Hepatocyte (in vitro differentiated cells): ENCODE measurements around the gene GADD45GIP1. TPM values are rescaled to one million over a fixed set of nuclear protein-coding genes. Genes with fewer than 3 reads are reported as not detected.

Experiments used
- DNase-seq: peaks from one replicate; pipeline ENCODE4 v3.0.0-alpha.2; 2016; ENCODE audit warnings: low spot score
- H2AFZ ChIP-seq: fragments of 200-600 bp; sonication (generic); 2 replicates; pipeline ENCODE4 v1.6.0; 2016; ENCODE audit warnings: antibody characterized with exemption, mild to moderate bottlenecking
- H3K27ac ChIP-seq: fragments of 200-600 bp; sonication (generic); 2 replicates; pipeline ENCODE4 v1.5.1; 2016; ENCODE audit warnings: mild to moderate bottlenecking
- H3K27me3 ChIP-seq: fragments of 200-600 bp; sonication (generic); 2 replicates; pipeline ENCODE4 v1.6.1; 2016
- H3K36me3 ChIP-seq: fragments of 200-600 bp; sonication (generic); replicated peaks from 2 replicates; pipeline ENCODE4 v1.5.1; 2016; ENCODE audit warnings: low read depth; ENCODE audit not compliant: insufficient read depth
- H3K4me1 ChIP-seq: fragments of 200-600 bp; sonication (generic); 2 replicates; pipeline ENCODE4 v1.5.1; 2016; ENCODE audit warnings: mild to moderate bottlenecking, moderate library complexity; ENCODE audit not compliant: insufficient read depth
- H3K4me2 ChIP-seq: fragments of 200-600 bp; sonication (generic); 2 replicates; pipeline ENCODE4 v1.6.0; 2016
- H3K4me3 ChIP-seq: fragments of 200-600 bp; sonication (generic); 2 replicates; pipeline ENCODE4 v1.5.1; 2016; ENCODE audit warnings: mild to moderate bottlenecking
- H3K79me2 ChIP-seq: fragments of 200-600 bp; sonication (generic); 2 replicates; pipeline ENCODE4 v1.6.0; 2017; ENCODE audit warnings: mild to moderate bottlenecking
- H3K9me2 ChIP-seq: fragments of 200-600 bp; sonication (generic); replicated peaks from 2 replicates; pipeline ENCODE4 v1.6.0; 2017; ENCODE audit warnings: mild to moderate bottlenecking; ENCODE audit not compliant: insufficient read depth
- H3K9me3 ChIP-seq: fragments of 200-600 bp; sonication (generic); 2 replicates; pipeline ENCODE4 v1.5.1; 2016; ENCODE audit warnings: low read depth, mild to moderate bottlenecking
- H4K20me1 ChIP-seq: fragments of 200-600 bp; sonication (generic); 2 replicates; pipeline ENCODE4 v1.6.0; 2016; ENCODE audit warnings: mild to moderate bottlenecking; ENCODE audit not compliant: insufficient read depth, poor library complexity, severe bottlenecking
- EZH2 ChIP-seq: fragments of 200-600 bp; sonication (generic); IDR thresholded peaks from 2 replicates; pipeline ENCODE4 v1.6.1; 2016; ENCODE audit warnings: antibody characterized with exemption, mild to moderate bottlenecking, borderline replicate concordance
- EZH2phosphoT487 ChIP-seq: fragments of 200-600 bp; sonication (generic); IDR thresholded peaks from one replicate; pipeline ENCODE4 v1.6.1; 2018; ENCODE audit warnings: antibody characterized with exemption, mild to moderate bottlenecking, low read depth, moderate library complexity; ENCODE audit not compliant: unreplicated experiment, severe bottlenecking
- WGBS: methylation state at CpG from one replicate; pipeline ENCODE4 v1.1.6; 2016; ENCODE audit warnings: low lambda C conversion rate; ENCODE audit errors: missing lambda C conversion rate; 5-methylcytosine and 5-hydroxymethylcytosine counted together
- polyA plus RNA-seq: library from polyadenylated mRNA; unstranded; fragments of >200 nt; fragmentation: Nextera tagmentation; extraction: Ambion mirVana; gene quantifications from 2 replicates; pipeline ENCODE4 v1.2.1, GENCODE V29; 2016
- total RNA-seq: library from RNA; depleted of rRNA; stranded (reverse); fragments of >200 nt; gene quantifications from 2 replicates; pipeline ENCODE4 v1.2.3, GENCODE V29; 2014
- TF ChIP-seq, protein P1 (sequence below): fragments of 200-600 bp; sonication (generic); IDR thresholded peaks from 2 replicates; pipeline ENCODE4 v1.5.1; 2016; ENCODE audit warnings: antibody characterized with exemption, mild to moderate bottlenecking; ENCODE audit not compliant: poor library complexity

Gene GADD45GIP1
- total and polyA plus RNA-seq, 2 experiments from 2014 or later = 21.0 to 109 TPM

DNA sequence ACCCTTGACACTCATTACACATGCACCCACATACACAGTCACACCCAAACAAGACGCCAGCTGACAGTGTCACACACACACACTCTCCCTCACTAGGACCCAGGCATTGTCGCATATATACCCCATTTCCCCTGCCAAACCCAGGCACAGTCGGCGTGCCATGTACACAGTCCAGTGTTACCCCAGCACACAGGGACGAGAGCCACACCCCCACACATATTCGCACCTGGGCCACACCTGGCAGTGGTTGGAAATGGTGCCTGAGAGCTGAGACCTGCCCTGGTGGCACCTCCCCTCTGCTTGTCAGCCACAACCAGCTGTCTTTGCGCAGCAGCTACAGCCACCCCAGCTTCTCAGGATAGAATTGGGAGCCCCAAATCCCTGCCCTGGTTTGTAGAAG lies 47.2 kb upstream of the GADD45GIP1 start:
- peaks cover 4% of the 10 kb centered on the region for H3K4me1 ChIP-seq
- H4K20me1 ChIP-seq = peaks cover 26% of the 10 kb centered on the region
- no peak overlapping the region for H3K4me2 ChIP-seq
- peaks cover 59% of the 10 kb centered on the region for H3K27me3 ChIP-seq
- H3K9me2 ChIP-seq = no peaks in the 10 kb centered on the region
- H3K27ac ChIP-seq = no peak overlapping the region
- H2AFZ ChIP-seq = no peak overlapping the region
- H3K36me3 ChIP-seq = no peaks in the 10 kb centered on the region
- no peak overlapping the region for H3K4me3 ChIP-seq
- TF ChIP-seq, protein P1, sequence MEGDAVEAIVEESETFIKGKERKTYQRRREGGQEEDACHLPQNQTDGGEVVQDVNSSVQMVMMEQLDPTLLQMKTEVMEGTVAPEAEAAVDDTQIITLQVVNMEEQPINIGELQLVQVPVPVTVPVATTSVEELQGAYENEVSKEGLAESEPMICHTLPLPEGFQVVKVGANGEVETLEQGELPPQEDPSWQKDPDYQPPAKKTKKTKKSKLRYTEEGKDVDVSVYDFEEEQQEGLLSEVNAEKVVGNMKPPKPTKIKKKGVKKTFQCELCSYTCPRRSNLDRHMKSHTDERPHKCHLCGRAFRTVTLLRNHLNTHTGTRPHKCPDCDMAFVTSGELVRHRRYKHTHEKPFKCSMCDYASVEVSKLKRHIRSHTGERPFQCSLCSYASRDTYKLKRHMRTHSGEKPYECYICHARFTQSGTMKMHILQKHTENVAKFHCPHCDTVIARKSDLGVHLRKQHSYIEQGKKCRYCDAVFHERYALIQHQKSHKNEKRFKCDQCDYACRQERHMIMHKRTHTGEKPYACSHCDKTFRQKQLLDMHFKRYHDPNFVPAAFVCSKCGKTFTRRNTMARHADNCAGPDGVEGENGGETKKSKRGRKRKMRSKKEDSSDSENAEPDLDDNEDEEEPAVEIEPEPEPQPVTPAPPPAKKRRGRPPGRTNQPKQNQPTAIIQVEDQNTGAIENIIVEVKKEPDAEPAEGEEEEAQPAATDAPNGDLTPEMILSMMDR = no peak
- no peak for TF ChIP-seq EZH2phosphoT487
- TF ChIP-seq EZH2 = no peak
- H3K79me2 ChIP-seq = peaks cover 9% of the 10 kb centered on the region
- DNase-seq = no peak
- 83% methylated on average over 7 of the region's 7 CpGs for WGBS
- H3K9me3 ChIP-seq = no peaks in the 10 kb centered on the region

DNA sequence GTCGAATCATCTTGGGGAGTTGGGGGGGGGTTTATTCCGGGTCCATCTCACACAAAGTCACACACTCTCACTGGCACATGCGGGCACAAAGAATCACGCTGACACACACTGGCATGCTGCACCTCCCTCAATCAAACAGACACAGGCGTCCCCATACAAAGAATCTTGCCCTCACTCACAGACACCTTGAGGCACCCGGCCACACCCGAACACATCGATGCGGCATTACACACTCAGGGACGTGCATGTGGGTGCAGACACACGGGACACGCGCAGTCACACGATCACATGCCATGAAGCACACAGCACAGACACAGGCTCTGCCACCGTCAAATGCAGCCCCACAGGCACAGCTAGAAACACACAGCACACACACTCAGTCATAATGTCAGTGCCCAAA lies 46.1 kb upstream of the GADD45GIP1 start:
- Histone ChIP-seq H3K27ac (no peak overlapping the region), H3K9me2 (no peaks in the 10 kb centered on the region), H4K20me1 (peaks cover 20% of the 10 kb centered on the region)

DNA sequence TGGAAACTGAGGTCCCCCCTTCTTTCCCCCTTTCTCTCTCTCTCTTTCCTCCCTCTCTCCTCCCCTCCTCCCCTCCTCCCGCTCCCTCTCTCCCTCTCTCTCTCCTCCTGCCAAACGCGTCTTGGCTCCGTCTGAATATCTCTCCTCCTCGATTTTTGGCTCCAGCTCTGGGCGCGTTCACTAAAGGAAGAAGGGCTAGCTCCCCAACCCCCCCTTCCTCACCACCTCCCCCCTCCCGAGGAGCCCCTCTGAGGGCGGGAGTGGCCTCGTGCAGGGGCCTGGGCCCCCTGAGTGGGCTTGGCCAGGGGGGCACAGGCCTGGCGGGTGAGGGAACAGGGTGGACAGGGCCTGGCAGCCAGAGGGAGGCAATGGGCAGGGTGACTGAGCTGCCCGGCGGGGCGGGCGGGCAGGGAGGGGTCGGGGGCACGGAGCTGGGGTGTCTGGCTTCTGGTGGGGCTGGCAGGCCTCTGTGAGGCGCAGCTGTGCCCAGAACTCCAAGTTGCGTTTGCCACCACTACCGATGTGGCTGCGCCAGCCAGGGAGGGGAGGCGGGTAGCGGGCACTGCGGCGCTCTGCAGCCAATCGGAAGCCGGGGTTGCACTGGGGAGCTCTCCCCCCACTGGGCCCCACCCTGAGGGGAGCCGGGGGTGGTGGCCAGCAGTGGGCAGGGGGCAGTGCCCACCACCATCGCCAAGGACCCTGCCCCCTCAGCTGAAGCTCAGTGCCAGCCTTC lies 45.3 kb upstream of the GADD45GIP1 start:
- peaks cover 14% of the 10 kb centered on the region for H4K20me1 ChIP-seq
- no peaks in the 10 kb centered on the region for H3K36me3 ChIP-seq
- H3K4me2 ChIP-seq = peak overlapping the region; percentile 69
- H3K4me1 ChIP-seq = peaks cover 11% of the 10 kb centered on the region
- no peaks in the 10 kb centered on the region for H3K9me2 ChIP-seq
- peaks cover 14% of the 10 kb centered on the region for H3K79me2 ChIP-seq
- peaks cover 57% of the 10 kb centered on the region for H3K27me3 ChIP-seq
- WGBS = 41% methylated on average over 12 of the region's 29 CpGs
- H3K4me3 ChIP-seq = no peak overlapping the region
- H3K27ac ChIP-seq = peak overlapping the region; percentile 59
- DNase-seq = peak; percentile 64
- H2AFZ ChIP-seq = no peak overlapping the region
- H3K9me3 ChIP-seq = no peaks in the 10 kb centered on the region
- TF ChIP-seq, protein P1 = no peak
- TF ChIP-seq EZH2phosphoT487 = no peak
- no peak for TF ChIP-seq EZH2

More for the DNA sequence above, 46.1 kb upstream of the GADD45GIP1 start:
- peaks cover 55% of the 10 kb centered on the region for H3K27me3 ChIP-seq
- WGBS = 86% methylated on average over 14 of the region's 15 CpGs
- H3K9me3 ChIP-seq = no peaks in the 10 kb centered on the region
- peaks cover 9% of the 10 kb centered on the region for H3K79me2 ChIP-seq
- H3K4me3 ChIP-seq = no peak overlapping the region
- H3K4me1 ChIP-seq = peaks cover 4% of the 10 kb centered on the region
- no peaks in the 10 kb centered on the region for H3K36me3 ChIP-seq
- TF ChIP-seq EZH2phosphoT487 = no peak
- TF ChIP-seq, protein P1 = no peak
- no peak for TF ChIP-seq EZH2
- H3K4me2 ChIP-seq = no peak overlapping the region
- no peak overlapping the region for H2AFZ ChIP-seq
- no peak for DNase-seq
